ENCODE results near the gene TPPP.

- TF ChIP-seq CTCF (IDR thresholded peaks at IDR 0.05) (no peak), EZH2 (IDR thresholded peaks at IDR 0.05; ENCODE audit: borderline replicate concordance, insufficient read depth, low read depth, low read length, poor library complexity, severe bottlenecking) (no peak)
These were observed 80.4 kb downstream of the TPPP start for GRCh38 chr5:612498-613424.

Data from B cell (primary cell).